ENCODE results near the gene UBE2U. TPM values are rescaled to one million over a fixed set of nuclear protein-coding genes. Genes with fewer than 3 reads are reported as not detected.

Gene UBE2U
- total and polyA plus RNA-seq, 2 experiments from 2014 or later, result not detected

GRCh38 chr1:64167176-64167575, 36.2 kb upstream of the UBE2U start:
- no peak for ATAC-seq
- no peaks in the 10 kb centered on the region for H3F3A ChIP-seq (replicated peaks; ENCODE audit: low read depth)

More at GRCh38 chr1:64167176-64167575, 36.2 kb upstream of the UBE2U start:
- Histone ChIP-seq H3K36me3 (ENCODE audit: insufficient read depth) (peaks cover 12% of the 10 kb centered on the region; the same call in 1 of the 2 replicates), H3K4me1 (ENCODE audit: insufficient read depth) (peaks cover 13% of the 10 kb centered on the region), H2AFZ (no peak overlapping the region), H3K27ac (ENCODE audit: low read depth) (no peak overlapping the region), H4K20me1 (replicated peaks; ENCODE audit: insufficient read depth) (no peaks in the 10 kb centered on the region), H3K27me3 (ENCODE audit: insufficient read depth) (no peaks in the 10 kb centered on the region), H3K4me2 (no peak overlapping the region), H3K9me2 (ENCODE audit: insufficient read depth) (no peaks in the 10 kb centered on the region), H3K4me3 (no peak overlapping the region), H3K79me2 (replicated peaks; ENCODE audit: insufficient read depth) (no peaks in the 10 kb centered on the region)
- peaks cover 31% of the 10 kb centered on the region for H3K9me3 Mint-ChIP-seq
- peaks cover 4% of the 10 kb centered on the region for H3K27me3 Mint-ChIP-seq (ENCODE audit: insufficient read depth, low read depth, poor library complexity)
- H3K36me3 Mint-ChIP-seq (ENCODE audit: low read depth), result peaks cover 69% of the 10 kb centered on the region
- no peak overlapping the region for H3K4me3 Mint-ChIP-seq
- DNase-seq (ENCODE audit: low spot score), result no peak
- H3K27ac Mint-ChIP-seq, result no peak overlapping the region
- no peak for TF ChIP-seq STAT1 (IDR thresholded peaks at IDR 0.05; ENCODE audit: unreplicated experiment)
- no peak for TF ChIP-seq POLR2AphosphoS5 (IDR thresholded peaks at IDR 0.05; ENCODE audit: low read depth)
- TF ChIP-seq CTCF (conservative IDR thresholded peaks at IDR 0.05; ENCODE audit: low read depth in 2 of 2), result no peak
- TF ChIP-seq ZNF331 (CRISPR knock-in tag; IDR thresholded peaks at IDR 0.05; ENCODE audit: low read depth), result no peak
- TF ChIP-seq ZNF462 (CRISPR knock-in tag; IDR thresholded peaks at IDR 0.05), result no peak
- TF ChIP-seq CREB1 (CRISPR knock-in tag; IDR thresholded peaks at IDR 0.05; ENCODE audit: low read depth), result no peak
- TF ChIP-seq, protein P1, sequence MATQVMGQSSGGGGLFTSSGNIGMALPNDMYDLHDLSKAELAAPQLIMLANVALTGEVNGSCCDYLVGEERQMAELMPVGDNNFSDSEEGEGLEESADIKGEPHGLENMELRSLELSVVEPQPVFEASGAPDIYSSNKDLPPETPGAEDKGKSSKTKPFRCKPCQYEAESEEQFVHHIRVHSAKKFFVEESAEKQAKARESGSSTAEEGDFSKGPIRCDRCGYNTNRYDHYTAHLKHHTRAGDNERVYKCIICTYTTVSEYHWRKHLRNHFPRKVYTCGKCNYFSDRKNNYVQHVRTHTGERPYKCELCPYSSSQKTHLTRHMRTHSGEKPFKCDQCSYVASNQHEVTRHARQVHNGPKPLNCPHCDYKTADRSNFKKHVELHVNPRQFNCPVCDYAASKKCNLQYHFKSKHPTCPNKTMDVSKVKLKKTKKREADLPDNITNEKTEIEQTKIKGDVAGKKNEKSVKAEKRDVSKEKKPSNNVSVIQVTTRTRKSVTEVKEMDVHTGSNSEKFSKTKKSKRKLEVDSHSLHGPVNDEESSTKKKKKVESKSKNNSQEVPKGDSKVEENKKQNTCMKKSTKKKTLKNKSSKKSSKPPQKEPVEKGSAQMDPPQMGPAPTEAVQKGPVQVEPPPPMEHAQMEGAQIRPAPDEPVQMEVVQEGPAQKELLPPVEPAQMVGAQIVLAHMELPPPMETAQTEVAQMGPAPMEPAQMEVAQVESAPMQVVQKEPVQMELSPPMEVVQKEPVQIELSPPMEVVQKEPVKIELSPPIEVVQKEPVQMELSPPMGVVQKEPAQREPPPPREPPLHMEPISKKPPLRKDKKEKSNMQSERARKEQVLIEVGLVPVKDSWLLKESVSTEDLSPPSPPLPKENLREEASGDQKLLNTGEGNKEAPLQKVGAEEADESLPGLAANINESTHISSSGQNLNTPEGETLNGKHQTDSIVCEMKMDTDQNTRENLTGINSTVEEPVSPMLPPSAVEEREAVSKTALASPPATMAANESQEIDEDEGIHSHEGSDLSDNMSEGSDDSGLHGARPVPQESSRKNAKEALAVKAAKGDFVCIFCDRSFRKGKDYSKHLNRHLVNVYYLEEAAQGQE (IDR thresholded peaks at IDR 0.05; ENCODE audit: unreplicated experiment), result no peak
- TF ChIP-seq NANOG (IDR thresholded peaks at IDR 0.05; ENCODE audit: borderline replicate concordance), result no peak
- no peak for TF ChIP-seq EZH2phosphoT487 (IDR thresholded peaks at IDR 0.05; ENCODE audit: unreplicated experiment)
- TF ChIP-seq ZNF114 (CRISPR knock-in tag; IDR thresholded peaks at IDR 0.05), result no peak
- no peak for TF ChIP-seq ETS1 (IDR thresholded peaks at IDR 0.05)
- peaks cover 25% of the 10 kb centered on the region for H3K4me1 Mint-ChIP-seq

Measured in GM23338 (cell line).